AG08395 (cell line): ENCODE measurements around the gene RNF224.
"Not testable (repeated sequence)": the region's sequence is repeated elsewhere in the genome, so short reads cannot be mapped to it uniquely, and the experiment has no call there.

Experiments
- DNase-seq: peaks from one replicate; pipeline ENCODE4 v3.0.0; 2012; ENCODE audit warnings: mixed read lengths, low spot score

Gene RNF224

DNA sequence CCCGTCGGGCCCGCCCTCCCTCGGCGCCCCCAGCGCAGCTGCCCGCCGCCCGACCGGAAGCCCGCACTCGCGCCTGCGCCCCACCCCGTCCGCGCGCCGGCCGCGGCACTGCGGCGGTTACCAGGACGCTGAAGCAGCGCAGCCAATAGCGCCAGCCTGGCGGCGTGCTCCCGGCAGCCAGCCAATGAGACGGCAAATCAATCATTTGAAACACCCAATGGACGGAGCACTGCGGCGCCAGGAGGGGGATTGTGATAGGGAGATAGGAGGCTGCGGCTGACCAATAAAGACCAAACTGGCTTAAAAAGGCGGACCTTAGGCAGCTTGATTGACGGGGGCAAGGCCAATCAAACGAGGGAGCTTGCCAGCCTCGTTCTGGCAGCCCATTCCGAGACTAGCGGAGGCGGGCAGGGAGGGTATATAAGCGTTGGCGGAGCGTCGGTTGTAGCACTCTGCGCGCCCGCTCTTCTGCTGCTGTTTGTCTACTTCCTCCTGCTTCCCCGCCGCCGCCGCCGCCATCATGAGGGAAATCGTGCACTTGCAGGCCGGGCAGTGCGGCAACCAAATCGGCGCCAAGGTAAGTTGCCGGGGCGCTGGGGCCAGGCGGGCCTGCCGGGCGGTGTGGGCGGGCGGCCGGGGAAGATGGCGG lies 13.7 kb downstream of the RNF224 start, which contains the start of gene TUBB4B:
Gene TUBB4B, plus strand, starts transcription at position 447 of the 649 bp plus-strand sequence. Its CDS starts 74 bp downstream, at position 521.
- peak; percentile 100 for DNase-seq

DNA sequence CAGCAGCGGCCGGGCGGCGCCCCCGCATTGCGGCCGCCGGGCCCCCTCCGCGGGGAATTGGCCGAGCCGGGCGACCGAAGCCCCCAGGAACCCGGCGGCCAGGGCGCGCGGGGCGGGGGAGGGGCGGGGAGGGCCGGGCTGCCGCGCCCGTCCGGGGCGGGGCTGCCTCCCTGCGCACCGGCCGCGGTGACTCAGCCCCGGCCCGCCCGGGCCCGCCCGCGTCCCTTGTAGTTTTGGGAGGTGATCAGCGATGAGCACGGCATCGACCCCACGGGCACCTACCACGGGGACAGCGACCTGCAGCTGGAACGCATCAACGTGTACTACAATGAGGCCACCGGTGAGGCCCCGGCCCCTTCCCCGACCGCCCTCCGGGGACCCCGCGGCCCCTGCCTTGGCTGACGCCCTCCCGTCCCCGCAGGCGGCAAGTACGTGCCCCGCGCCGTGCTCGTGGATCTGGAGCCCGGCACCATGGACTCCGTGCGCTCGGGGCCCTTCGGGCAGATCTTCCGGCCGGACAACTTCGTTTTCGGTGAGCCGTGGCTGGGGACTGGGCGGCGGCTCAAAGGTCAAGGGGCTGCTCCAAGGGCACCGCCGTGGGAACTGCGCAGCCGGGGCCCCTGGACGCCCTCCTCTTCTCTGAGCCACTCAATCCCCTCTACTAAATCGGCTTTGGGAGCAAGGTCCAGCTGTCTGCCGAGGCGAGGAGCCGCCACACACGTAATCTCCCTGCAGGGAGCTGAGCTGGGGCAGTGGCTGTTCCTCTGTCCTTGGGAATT lies 14.4 kb downstream of the RNF224 start:
- peak; percentile 73 for DNase-seq

DNA sequence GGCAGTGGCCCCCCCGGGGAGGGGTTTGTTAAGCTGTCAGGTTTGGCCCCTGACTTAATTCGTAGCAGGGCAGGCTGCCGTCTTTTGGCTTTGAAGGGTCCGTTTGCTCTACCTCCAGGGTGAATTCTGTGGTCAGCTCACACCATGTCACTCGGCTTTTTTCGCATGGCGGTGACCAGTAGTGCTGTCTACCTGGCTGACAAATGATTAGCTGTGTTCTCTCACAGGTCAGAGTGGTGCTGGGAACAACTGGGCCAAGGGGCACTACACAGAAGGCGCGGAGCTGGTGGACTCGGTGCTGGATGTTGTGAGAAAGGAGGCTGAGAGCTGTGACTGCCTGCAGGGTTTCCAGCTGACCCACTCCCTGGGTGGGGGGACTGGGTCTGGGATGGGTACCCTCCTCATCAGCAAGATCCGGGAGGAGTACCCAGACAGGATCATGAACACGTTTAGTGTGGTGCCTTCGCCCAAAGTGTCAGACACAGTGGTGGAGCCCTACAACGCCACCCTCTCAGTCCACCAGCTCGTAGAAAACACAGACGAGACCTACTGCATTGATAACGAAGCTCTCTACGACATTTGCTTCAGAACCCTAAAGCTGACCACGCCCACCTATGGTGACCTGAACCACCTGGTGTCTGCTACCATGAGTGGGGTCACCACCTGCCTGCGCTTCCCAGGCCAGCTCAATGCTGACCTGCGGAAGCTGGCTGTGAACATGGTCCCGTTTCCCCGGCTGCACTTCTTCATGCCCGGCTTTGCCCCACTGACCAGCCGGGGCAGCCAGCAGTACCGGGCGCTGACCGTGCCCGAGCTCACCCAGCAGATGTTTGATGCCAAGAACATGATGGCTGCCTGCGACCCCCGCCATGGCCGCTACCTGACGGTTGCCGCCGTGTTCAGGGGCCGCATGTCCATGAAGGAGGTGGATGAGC lies 15.2 kb downstream of the RNF224 start:
- DNase-seq: no peak

- DNase-seq: not testable (repeated sequence)
These were observed 15.9 kb downstream of the RNF224 start for GRCh38 chr9:137243266-137243625.

- no peak for DNase-seq
These were observed 16.6 kb downstream of the RNF224 start for GRCh38 chr9:137243626-137244485.

DNA sequence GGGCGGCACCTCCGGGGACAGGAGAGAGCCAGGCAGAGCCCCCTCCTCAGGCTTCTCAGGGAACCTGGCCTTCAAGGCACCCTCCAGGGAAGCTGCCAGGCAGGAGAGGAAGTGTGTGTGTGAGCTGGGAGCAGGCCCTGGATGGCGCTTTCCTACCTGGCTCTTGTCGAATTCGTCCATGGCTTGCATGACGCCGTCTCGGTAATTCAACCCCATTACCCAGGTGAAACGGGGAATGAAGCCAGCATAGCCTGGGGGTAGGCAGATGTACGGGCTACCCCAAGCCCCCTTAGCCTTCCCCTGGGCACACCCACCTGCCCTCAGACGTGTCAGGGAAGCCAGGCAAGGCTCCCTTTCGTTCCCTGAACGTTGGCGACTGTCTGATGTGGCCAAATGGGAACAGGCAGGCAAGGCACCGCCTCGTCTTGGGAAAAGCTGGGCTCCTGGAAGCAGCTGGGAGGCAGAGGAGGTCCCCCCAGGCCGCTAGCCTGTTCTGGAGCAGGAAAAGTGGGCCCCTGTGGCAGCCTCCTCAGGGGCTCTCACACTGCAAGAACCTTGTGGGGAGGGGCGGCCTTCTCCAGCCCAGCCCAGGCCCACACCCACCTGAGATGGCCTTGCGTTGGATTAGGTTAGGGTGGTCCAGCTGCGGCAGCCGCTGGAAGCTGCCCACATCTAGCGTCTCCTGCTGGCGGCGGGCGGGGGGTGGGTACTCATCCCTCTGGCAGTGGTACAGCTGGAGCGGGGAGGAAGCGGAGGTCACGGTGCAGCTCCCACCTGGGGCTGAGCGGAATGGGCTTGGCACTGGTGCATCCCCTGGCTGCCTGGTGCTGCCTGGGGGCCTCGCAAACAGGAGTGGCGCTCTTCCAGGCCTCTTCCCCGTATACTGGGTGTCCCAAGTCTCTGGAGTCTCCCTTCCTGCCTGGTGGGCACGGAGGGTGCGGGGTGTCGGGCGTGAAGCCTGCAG lies 17.5 kb downstream of the RNF224 start:
- DNase-seq: no peak

DNA sequence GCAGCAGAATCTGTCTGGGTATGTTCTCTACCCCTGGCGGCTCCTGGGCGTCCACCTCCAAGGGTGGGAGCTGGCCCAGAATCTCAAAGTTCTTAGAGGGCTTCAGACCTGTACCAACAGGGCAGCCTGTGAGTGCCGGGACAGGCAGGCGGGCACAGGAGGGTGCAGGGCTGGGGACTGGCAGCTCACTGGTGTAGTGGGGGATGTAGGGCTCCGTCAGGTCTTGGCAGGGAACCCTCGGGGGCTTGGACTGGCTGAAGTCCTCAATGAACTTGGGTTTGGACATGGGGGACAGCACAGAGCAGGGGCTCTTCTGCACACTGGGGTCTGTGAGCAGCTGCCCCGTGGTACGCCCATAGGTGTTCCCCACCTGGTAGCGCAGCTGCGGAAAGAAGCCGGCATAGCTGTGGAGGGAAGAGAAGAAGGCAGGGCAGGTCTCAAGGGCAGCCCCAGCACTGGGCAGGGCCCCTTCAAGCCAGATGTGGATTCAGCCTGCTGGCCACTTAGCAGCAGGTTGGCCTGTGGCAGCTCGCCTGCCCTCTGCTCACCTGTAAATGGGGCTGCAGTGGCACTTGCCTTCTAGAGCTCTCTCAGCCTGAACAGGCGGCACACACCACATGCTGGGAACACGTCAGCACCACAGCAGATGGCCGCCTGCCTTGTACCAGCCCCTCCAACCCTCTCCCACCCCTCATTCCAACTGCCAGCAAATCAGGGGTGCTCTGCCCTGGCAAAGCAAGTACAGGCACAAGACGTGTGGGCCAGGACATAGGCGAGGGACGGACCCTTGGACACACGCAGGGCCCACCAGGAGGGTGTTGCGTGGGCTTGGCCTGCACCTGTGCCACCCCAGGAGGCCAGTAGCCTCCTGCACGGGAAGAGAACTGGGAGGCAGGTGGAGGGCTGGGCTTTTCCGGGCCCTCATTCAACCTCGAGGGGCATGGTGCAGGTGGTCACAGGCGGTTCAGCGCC lies 18.4 kb downstream of the RNF224 start:
- no peak for DNase-seq

DNA sequence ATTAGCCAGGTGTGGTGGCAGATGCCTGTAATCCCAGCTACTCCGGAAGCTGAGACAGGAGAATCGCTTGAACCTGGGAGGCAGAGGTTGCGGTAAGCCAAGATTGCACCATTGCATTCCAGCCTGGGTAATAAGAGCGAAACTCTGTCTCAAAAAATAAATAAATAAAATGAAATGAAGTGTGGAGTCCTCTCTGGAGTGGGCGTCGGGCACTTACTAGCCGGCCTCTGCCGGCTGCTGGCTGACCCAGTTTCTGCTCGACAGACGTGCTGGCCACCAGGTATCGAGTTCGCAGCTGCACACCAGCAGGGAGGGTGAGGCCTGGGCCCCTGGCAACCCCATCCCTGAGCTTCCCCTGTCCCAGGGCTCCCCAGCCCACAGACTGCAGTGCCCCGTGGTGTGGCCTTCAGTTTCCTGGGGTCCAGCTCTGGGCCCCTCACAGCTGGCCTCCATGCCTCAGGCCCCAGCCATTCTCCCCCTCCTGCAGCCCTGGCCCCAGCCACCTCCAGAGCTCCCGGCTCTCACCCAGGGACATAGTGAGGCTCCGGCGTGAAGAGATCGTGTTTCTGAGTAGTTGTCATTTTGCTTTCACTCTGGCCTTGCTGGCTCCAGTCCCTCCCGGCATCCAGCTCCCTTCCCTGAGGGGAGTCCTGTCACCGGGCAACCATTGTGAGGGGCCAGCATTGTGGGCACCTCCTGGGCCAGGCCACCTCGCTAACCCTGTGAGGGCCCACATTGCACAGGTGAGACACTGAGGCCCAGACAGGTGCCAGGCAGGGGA lies 20.0 kb downstream of the RNF224 start:
- DNase-seq: no peak

DNA sequence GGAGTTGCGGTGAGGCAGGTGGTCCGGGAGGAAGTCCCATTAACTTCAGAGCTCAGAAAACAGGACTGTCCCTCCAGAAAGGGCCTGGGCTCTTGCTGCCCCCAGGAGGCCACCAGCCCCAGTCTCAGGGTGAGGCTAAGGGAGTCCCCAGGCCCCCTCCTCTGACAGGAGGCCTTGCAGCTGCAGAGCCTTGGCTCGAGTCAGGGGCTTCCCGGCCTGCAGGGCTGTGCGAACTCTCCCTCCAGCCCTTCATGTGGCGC lies 20.5 kb downstream of the RNF224 start:
- DNase-seq: no peak

DNA sequence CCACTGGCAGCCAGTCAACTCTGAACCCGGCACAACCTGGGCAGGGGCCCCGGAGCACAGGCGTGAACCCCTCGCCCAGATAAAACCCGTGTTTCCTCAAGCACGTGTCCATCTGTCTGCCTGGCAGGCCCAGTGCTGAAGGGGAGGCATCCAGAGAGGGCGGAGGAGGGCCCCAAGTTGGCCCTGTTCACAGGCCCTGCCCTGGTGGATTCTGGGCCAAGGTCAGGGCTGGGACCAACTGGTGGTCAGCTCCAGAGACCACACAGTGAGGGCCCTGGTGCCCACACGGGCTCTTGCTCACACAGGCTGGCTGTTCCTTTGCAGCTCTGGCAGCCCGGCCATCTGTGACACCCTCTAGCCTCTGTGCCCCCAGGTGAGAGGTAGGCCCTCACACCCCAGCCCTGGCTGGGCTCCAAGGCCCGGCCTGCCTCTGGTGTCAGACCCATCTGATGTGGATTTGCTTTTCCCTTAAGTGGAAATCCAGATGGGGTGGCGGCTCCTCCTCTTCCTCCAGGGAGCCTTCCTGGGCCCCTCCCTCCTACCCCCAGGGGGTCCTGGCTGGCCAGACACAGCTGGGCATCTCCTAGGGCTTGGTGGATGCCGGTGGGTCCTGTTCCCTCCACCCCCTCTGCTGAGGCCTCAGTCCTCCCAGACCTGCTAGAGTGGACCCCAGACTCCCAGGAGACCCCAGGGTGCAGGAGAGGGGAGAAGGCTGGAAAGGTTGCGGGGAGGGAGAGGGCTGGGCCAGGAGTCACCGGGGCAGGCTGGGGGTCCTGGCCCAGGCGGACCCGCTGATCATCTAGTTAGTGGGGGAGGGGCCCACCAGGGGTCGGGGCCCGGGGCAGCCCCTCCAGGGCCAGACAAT lies 23.3 kb downstream of the RNF224 start:
- DNase-seq: no peak

GRCh38 chr9:137251194-137251461 lies 23.8 kb downstream of the RNF224 start, which contains the start of gene STPG3:
STPG3 (plus strand) TSS chr9:137251286; CDS start chr9:137251287, 1 bp downstream.
- no peak for DNase-seq

DNA sequence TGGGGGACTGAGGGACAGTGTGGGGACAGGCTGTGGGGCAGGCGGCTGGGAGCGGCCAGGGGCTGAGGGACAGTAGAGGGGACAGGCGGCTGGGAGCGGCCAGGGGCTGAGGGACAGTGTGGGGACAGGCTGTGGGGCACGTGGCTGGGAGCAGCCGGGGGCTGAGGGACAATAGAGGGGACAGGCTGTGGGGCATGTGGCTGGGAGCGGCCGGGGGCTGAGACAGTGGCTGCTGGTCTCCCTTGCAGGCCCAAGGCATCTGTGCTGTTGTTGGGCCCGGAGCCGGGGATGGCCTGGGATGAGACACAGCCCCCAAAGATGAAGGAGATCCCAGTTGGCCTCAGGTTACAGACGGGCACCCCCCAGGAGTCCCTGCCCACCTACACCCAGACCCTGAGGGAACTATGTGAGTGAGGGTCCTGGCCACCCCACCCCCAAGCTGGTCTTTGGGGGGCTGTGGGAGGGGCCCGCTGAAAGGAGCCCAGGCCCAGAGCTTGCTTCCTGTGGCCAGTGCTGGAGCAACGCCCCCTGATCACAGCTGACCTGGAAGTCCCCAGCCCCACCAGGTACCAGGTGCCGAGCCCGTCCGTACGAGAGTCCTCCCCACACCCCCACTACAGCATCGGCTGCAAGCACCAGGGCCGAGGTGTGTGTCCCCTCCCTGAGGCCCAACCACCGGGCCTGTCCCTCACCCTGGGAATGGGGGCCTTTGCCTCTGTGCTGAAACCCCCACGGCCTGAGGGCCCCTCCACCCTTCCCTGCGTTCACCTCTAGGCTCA lies 24.4 kb downstream of the RNF224 start:
- no peak for DNase-seq

GRCh38 chr9:137252555-137253506 lies 25.5 kb downstream of the RNF224 start:
- DNase-seq: no peak

- DNase-seq: peak; percentile 13
These were observed 26.7 kb downstream of the RNF224 start for GRCh38 chr9:137253717-137254623.
